ENCODE results near the gene TPI1.

DNA sequence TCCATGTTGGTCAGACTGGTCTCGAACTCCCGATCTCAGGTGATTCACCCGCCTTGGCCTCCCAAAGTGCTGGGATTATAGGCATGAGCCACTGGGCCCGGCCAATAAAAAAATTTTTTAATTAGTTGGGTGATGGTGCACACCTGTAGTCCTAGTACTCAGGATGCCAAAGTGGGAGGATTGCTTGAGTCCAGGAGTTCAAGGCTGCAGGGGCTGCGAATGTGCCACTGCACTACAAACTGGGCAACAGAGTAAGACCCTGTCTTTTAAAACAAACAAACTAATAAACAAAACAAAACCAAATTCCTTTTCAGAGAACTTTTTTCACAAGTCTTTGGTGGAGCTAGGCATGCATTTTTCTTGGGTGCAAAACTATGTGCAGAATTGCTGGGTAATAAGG is 15.9 kb downstream of the TPI1 start:
- TF ChIP-seq, protein P1, sequence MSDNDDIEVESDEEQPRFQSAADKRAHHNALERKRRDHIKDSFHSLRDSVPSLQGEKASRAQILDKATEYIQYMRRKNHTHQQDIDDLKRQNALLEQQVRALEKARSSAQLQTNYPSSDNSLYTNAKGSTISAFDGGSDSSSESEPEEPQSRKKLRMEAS (IDR thresholded peaks at IDR 0.05), result no peak
- TF ChIP-seq RAD21 (IDR thresholded peaks at IDR 0.05), result no peak
- TF ChIP-seq, protein P2, sequence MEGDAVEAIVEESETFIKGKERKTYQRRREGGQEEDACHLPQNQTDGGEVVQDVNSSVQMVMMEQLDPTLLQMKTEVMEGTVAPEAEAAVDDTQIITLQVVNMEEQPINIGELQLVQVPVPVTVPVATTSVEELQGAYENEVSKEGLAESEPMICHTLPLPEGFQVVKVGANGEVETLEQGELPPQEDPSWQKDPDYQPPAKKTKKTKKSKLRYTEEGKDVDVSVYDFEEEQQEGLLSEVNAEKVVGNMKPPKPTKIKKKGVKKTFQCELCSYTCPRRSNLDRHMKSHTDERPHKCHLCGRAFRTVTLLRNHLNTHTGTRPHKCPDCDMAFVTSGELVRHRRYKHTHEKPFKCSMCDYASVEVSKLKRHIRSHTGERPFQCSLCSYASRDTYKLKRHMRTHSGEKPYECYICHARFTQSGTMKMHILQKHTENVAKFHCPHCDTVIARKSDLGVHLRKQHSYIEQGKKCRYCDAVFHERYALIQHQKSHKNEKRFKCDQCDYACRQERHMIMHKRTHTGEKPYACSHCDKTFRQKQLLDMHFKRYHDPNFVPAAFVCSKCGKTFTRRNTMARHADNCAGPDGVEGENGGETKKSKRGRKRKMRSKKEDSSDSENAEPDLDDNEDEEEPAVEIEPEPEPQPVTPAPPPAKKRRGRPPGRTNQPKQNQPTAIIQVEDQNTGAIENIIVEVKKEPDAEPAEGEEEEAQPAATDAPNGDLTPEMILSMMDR (IDR thresholded peaks at IDR 0.05; ENCODE audit: low read depth, low read length, missing input control), result no peak
- TF ChIP-seq, protein P3, sequence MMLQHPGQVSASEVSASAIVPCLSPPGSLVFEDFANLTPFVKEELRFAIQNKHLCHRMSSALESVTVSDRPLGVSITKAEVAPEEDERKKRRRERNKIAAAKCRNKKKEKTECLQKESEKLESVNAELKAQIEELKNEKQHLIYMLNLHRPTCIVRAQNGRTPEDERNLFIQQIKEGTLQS (IDR thresholded peaks at IDR 0.05), result no peak
- TF ChIP-seq TAF1 (conservative IDR thresholded peaks at IDR 0.05), result no peak
- no peak for TF ChIP-seq EGR1 (IDR thresholded peaks at IDR 0.05; ENCODE audit: low read depth in 2 of 2)
- no peak for TF ChIP-seq GABPA (IDR thresholded peaks at IDR 0.05 in 1 of 2, conservative IDR thresholded peaks at IDR 0.05 in 1 of 2)
- TF ChIP-seq, protein P4, sequence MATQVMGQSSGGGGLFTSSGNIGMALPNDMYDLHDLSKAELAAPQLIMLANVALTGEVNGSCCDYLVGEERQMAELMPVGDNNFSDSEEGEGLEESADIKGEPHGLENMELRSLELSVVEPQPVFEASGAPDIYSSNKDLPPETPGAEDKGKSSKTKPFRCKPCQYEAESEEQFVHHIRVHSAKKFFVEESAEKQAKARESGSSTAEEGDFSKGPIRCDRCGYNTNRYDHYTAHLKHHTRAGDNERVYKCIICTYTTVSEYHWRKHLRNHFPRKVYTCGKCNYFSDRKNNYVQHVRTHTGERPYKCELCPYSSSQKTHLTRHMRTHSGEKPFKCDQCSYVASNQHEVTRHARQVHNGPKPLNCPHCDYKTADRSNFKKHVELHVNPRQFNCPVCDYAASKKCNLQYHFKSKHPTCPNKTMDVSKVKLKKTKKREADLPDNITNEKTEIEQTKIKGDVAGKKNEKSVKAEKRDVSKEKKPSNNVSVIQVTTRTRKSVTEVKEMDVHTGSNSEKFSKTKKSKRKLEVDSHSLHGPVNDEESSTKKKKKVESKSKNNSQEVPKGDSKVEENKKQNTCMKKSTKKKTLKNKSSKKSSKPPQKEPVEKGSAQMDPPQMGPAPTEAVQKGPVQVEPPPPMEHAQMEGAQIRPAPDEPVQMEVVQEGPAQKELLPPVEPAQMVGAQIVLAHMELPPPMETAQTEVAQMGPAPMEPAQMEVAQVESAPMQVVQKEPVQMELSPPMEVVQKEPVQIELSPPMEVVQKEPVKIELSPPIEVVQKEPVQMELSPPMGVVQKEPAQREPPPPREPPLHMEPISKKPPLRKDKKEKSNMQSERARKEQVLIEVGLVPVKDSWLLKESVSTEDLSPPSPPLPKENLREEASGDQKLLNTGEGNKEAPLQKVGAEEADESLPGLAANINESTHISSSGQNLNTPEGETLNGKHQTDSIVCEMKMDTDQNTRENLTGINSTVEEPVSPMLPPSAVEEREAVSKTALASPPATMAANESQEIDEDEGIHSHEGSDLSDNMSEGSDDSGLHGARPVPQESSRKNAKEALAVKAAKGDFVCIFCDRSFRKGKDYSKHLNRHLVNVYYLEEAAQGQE (IDR thresholded peaks at IDR 0.05), result no peak

Measured in liver (tissue), 3 donors.